Measurements from ENCODE around the gene SH3PXD2B. TPM values are rescaled to one million over a fixed set of nuclear protein-coding genes. Genes with fewer than 3 reads are reported as not detected.

SH3PXD2B gene
- total and polyA plus RNA-seq, 2 of the 4 experiments (the other 2 are of a cell fraction), result 8.2 to 14.4 TPM

DNA sequence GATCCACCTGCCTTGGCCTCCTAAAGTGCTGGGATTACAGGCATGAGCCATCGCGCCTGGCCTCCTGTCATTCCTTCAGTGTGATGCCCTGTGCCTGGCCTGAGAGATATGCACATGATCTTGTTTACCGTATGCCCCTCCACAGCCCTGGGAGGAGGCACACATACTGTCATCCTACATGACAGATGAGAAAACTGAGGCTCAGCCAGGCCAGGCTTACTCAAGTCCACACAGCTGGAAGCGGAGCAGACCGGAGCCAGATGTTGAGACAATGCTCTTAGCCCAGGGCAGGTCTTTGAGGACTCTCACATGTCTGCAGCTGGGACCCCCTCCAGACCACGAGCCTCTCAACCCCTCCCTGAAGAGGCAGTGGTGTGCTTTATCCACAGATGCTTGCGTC lies 38.7 kb upstream of the SH3PXD2B start:
- Histone ChIP-seq H2BK20ac (ENCODE audit: low read depth, low read length) (no peak overlapping the region), H4K5ac (ENCODE audit: low read depth, low read length) (no peak overlapping the region), H3K4ac (ENCODE audit: low read depth, low read length) (no peak overlapping the region), H3K4me3 (ENCODE audit: insufficient read depth, low read depth, low read length) (no peak overlapping the region), H3K4me2 (ENCODE audit: low read depth, low read length) (no peak overlapping the region), H3K4me1 (ENCODE audit: control insufficient read depth, insufficient read depth, low read length) (no peaks in the 10 kb centered on the region), H3K9ac (ENCODE audit: low read depth, low read length) (no peak overlapping the region), H3K27ac (ENCODE audit: insufficient read depth, low read length) (no peak overlapping the region), H3K36me3 (ENCODE audit: control insufficient read depth, insufficient read depth, low read length) (no peaks in the 10 kb centered on the region), H3K18ac (ENCODE audit: low read depth, low read length) (no peak overlapping the region), H2AFZ (replicated peaks; ENCODE audit: low read length, poor library complexity) (no peak overlapping the region), H3K9me3 (ENCODE audit: control insufficient read depth, insufficient read depth, low read length) (no peaks in the 10 kb centered on the region), H3K27me3 (ENCODE audit: control insufficient read depth, insufficient read depth, low read length) (peaks cover 64% of the 10 kb centered on the region), H2BK5ac (ENCODE audit: low read depth, low read length, poor library complexity, severe bottlenecking) (no peak overlapping the region), H3K56ac (ENCODE audit: extremely low read depth, insufficient read depth, low read length) (no peak overlapping the region), H3K9me1 (ENCODE audit: insufficient read depth, low read length) (no peaks in the 10 kb centered on the region), H2BK15ac (ENCODE audit: low read depth, low read length) (no peak overlapping the region), H3K23ac (ENCODE audit: low read depth, low read length) (no peak overlapping the region), H2BK120ac (ENCODE audit: low read depth, low read length) (no peak overlapping the region), H3K14ac (replicated peaks; ENCODE audit: low read depth, low read length) (no peak overlapping the region), H4K91ac (ENCODE audit: insufficient read depth, low read depth, low read length) (no peak overlapping the region), H4K8ac (ENCODE audit: low read depth in 2 of 2, low read length in 2 of 2) (no peak overlapping the region), H2AK9ac (replicated peaks; ENCODE audit: low read depth, low read length, poor library complexity) (no peak overlapping the region), H2AK5ac (ENCODE audit: low read depth, low read length) (no peak overlapping the region), H3K79me1 (ENCODE audit: low read depth in 1 of 2, low read length in 2 of 2) (no peaks in the 10 kb centered on the region), H4K20me1 (ENCODE audit: insufficient read depth, low read length) (no peaks in the 10 kb centered on the region)
- dilution Hi-C loops (cut with HindIII; ENCODE audit: low sequenced_read_pairs, unreplicated experiment), result no loop called here
- no TSS peak for BruUV-seq (replicated peaks)
- intact Hi-C loops (cut with micrococcal nuclease), result no loop called here
- DNase-seq (no peak), ATAC-seq (ENCODE audit: low read depth) (no peak)
- ChIA-PET POLR2A (ENCODE audit: unreplicated experiment) (no interaction called here), CTCF (no interaction called here)
- in situ Hi-C loops (cut with MboI; ENCODE audit: low sequenced_read_pairs), result no loop called here
- no CpG with 5 or more reads among the region's 7 CpGs for WGBS, 2 experiments (ENCODE audit: extremely low coverage in 2 of 2, insufficient read length in 1 of 2)
- TF ChIP-seq FOS (IDR thresholded peaks at IDR 0.05; ENCODE audit: low read depth, low read length), result no peak
- no peak for TF ChIP-seq BHLHE40 (IDR thresholded peaks at IDR 0.05; ENCODE audit: low read depth, low read length)
- TF ChIP-seq RAD21 (IDR thresholded peaks at IDR 0.05; ENCODE audit: low read length), result no peak
- TF ChIP-seq POLR2A (IDR thresholded peaks at IDR 0.05; ENCODE audit: low read depth, low read length), result no peak
- no peak for TF ChIP-seq RFX5 (IDR thresholded peaks at IDR 0.05; ENCODE audit: low read depth, low read length)
- no peak for TF ChIP-seq RCOR1 (IDR thresholded peaks at IDR 0.05; ENCODE audit: insufficient replicate concordance, low read length)
- TF ChIP-seq MAFK (IDR thresholded peaks at IDR 0.05; ENCODE audit: low read depth, low read length), result no peak
- no peak for TF ChIP-seq SMC3 (IDR thresholded peaks at IDR 0.05; ENCODE audit: low read depth, low read length)
- TF ChIP-seq MXI1 (IDR thresholded peaks at IDR 0.05; ENCODE audit: borderline replicate concordance, low read depth, low read length), result no peak
- no peak for TF ChIP-seq MAZ (IDR thresholded peaks at IDR 0.05; ENCODE audit: borderline replicate concordance, low read depth, low read length)
- TF ChIP-seq CHD1 (IDR thresholded peaks at IDR 0.05; ENCODE audit: low read depth, low read length), result no peak
- no peak for TF ChIP-seq CEBPB (IDR thresholded peaks at IDR 0.05; ENCODE audit: low read depth, low read length)

All from IMR-90 (cell line).